Anterior cingulate cortex (tissue), 58 donors: ENCODE results near the gene CDC42EP1.
"Not testable (repeated sequence)": the region's sequence is repeated elsewhere in the genome, so short reads cannot be mapped to it uniquely, and the experiment has no call there.

Source experiments
- DNase-seq, 58 donors: peaks; one replicate each; lab custom pipeline; 2025; lab: John Stamatoyannopoulos, UW

Gene CDC42EP1

GRCh38 chr22:37571992-37572373 lies 11.7 kb downstream of the CDC42EP1 start:
- no peak for DNase-seq

GRCh38 chr22:37575490-37576003 lies 15.3 kb downstream of the CDC42EP1 start:
- DNase-seq = no peak

GRCh38 chr22:37578002-37578401 lies 17.7 kb downstream of the CDC42EP1 start:
- no peak for DNase-seq

- DNase-seq = peak in 46 of 58 donors; percentile 10 to 85 (median 51)
These were observed 21.2 kb downstream of the CDC42EP1 start for GRCh38 chr22:37581504-37581903.

GRCh38 chr22:37582526-37582925 lies 22.2 kb downstream of the CDC42EP1 start:
- no peak for DNase-seq

- DNase-seq = no peak
These were observed 28.4 kb downstream of the CDC42EP1 start for GRCh38 chr22:37588546-37589215.

GRCh38 chr22:37589636-37590035 lies 29.4 kb downstream of the CDC42EP1 start:
- no peak for DNase-seq

- not testable (repeated sequence) for DNase-seq
These were observed 30.8 kb downstream of the CDC42EP1 start for GRCh38 chr22:37591081-37591480.

GRCh38 chr22:37591823-37592404 lies 31.6 kb downstream of the CDC42EP1 start:
- DNase-seq = no peak

- no peak for DNase-seq
These were observed 34.0 kb downstream of the CDC42EP1 start for GRCh38 chr22:37594237-37594636.

- DNase-seq = peak in 3 of 58 donors; percentile 8 to 16 (median 12)
These were observed 38.9 kb downstream of the CDC42EP1 start for GRCh38 chr22:37599153-37599552.

- no peak for DNase-seq
These were observed 40.9 kb downstream of the CDC42EP1 start for GRCh38 chr22:37601203-37601539.

- DNase-seq = no peak
These were observed 41.5 kb downstream of the CDC42EP1 start for GRCh38 chr22:37601540-37602442.

GRCh38 chr22:37602546-37603277 lies 42.4 kb downstream of the CDC42EP1 start:
- DNase-seq = not testable (repeated sequence)

- no peak for DNase-seq
These were observed 43.8 kb downstream of the CDC42EP1 start for GRCh38 chr22:37604074-37604473.

- DNase-seq = no peak
These were observed 44.6 kb downstream of the CDC42EP1 start for GRCh38 chr22:37604875-37605274.

GRCh38 chr22:37607010-37607934 lies 47.0 kb downstream of the CDC42EP1 start:
- peak in 55 of 58 donors; percentile 9 to 86 (median 61) for DNase-seq

GRCh38 chr22:37607935-37608476 lies 47.7 kb downstream of the CDC42EP1 start:
- no peak for DNase-seq
